Measurements from ENCODE around the gene NFIX.

NFIX gene

GRCh38 chr19:13060233-13060963 is 65.1 kb downstream of the NFIX start:
- no peak for DNase-seq

GRCh38 chr19:13060964-13061927 is 66.0 kb downstream of the NFIX start:
- DNase-seq = peak; percentile 87 to 89

GRCh38 chr19:13062317-13062716 is 67.0 kb downstream of the NFIX start:
- DNase-seq = no peak

GRCh38 chr19:13063461-13064091 is 68.3 kb downstream of the NFIX start:
- DNase-seq = no peak

- DNase-seq = no peak
Measured at GRCh38 chr19:13064092-13064489, 68.8 kb downstream of the NFIX start.

GRCh38 chr19:13066226-13066625 is 71.0 kb downstream of the NFIX start:
- no peak for DNase-seq

GRCh38 chr19:13066933-13067807 is 71.9 kb downstream of the NFIX start:
- DNase-seq = no peak

GRCh38 chr19:13068085-13068846 is 73.0 kb downstream of the NFIX start:
- no peak for DNase-seq

- no peak for DNase-seq
Measured at GRCh38 chr19:13069415-13070359, 74.4 kb downstream of the NFIX start.

- DNase-seq = no peak
Measured at GRCh38 chr19:13070425-13071140, 75.3 kb downstream of the NFIX start.

- DNase-seq = no peak
Measured at GRCh38 chr19:13071444-13072187, 76.3 kb downstream of the NFIX start.

- DNase-seq = no peak
Measured at GRCh38 chr19:13072188-13072908, 77.1 kb downstream of the NFIX start.

GRCh38 chr19:13073263-13073662 is 78.0 kb downstream of the NFIX start:
- DNase-seq = no peak

- no peak for DNase-seq
Measured at GRCh38 chr19:13074378-13074777, 79.1 kb downstream of the NFIX start.

- DNase-seq = no peak
Measured at GRCh38 chr19:13076320-13076719, 81.0 kb downstream of the NFIX start.

GRCh38 chr19:13076787-13077186 is 81.5 kb downstream of the NFIX start:
- DNase-seq = no peak

GRCh38 chr19:13077240-13077639 is 82.0 kb downstream of the NFIX start:
- DNase-seq = no peak

- no peak for DNase-seq
Measured at GRCh38 chr19:13078381-13078780, 83.1 kb downstream of the NFIX start.

All from activated T-cell treated with anti-CD3 and anti-CD28 coated beads, Interleukin-2, amount 50 U/mL, for 48 hours (primary cell).